G401.6 (cell line): ENCODE measurements around the gene DMXL2.
"Not testable (repeated sequence)": the region's sequence is repeated elsewhere in the genome, so short reads cannot be mapped to it uniquely, and the experiment has no call there.

Experiments used
- FAIRE-seq: peaks from 2 replicates; lab custom pipeline; 2012; peaks lifted over from hg19 to GRCh38; lab: Jason Lieb, UNC

Gene DMXL2

GRCh38 chr15:51484781-51485180 is 137.8 kb downstream of the DMXL2 start:
- FAIRE-seq = peak; percentile 52

DNA sequence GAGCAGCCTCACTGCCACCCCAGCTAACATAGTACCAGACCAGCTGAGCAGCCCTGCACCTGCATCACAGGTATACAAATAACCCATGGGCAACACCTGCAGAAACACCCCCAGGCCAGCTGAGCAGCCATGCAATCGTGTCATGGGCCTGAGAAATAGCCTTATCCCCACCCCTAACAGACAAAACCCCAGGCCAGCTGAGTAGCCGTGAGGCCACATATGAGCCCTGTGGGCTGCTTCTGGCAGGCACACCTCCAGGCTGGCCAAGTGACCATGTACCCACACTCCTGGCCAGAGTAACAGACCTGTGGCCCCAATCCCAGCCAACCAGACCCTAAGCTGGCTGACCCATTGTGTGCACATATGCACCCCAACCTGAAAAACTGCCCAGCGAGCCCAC is 138.6 kb downstream of the DMXL2 start:
- no peak for FAIRE-seq

- FAIRE-seq = no peak
Measured at GRCh38 chr15:51483520-51483919, 139.1 kb downstream of the DMXL2 start.

- FAIRE-seq = no peak
Measured at GRCh38 chr15:51475736-51476135, 146.8 kb downstream of the DMXL2 start.

GRCh38 chr15:51470512-51470911 is 152.1 kb downstream of the DMXL2 start:
- no peak for FAIRE-seq

DNA sequence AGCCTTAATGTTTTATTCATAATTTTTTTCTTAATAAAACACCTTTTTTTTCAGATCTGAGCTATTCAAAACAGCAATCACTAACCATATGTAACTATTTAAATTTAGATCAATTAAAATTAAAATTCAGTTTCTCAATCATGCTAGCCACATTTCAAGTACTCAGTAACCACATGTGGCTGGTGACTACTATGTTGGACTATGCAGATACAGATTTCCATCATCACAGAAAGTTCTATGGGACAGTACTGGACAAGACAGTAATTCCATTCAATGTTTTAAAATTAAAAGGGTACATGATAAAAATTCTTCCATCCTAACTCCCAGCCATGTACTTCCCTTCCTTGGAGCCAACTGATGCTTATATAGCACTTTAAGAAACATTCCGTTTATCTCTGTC is 161.8 kb downstream of the DMXL2 start:
- no peak for FAIRE-seq

DNA sequence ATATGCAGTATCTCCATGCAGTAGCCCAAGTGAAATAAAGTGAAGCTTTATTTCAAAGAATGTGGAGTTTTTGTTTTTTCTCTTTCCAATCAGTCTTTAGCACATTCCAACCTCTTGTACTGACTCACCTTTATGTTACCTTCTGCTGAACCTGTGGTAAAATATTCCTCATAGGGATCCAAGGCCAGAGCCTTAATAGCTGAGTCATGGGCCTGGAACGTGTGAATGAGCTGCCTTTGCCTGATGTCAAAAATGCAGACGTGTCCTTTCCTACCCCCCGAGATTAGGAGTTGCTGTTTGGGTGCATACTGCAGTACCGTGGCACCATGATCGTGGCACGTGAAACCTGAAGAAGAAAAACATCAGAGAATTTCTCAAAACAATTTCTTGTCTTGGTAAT is 172.6 kb downstream of the DMXL2 start:
- FAIRE-seq = no peak

DNA sequence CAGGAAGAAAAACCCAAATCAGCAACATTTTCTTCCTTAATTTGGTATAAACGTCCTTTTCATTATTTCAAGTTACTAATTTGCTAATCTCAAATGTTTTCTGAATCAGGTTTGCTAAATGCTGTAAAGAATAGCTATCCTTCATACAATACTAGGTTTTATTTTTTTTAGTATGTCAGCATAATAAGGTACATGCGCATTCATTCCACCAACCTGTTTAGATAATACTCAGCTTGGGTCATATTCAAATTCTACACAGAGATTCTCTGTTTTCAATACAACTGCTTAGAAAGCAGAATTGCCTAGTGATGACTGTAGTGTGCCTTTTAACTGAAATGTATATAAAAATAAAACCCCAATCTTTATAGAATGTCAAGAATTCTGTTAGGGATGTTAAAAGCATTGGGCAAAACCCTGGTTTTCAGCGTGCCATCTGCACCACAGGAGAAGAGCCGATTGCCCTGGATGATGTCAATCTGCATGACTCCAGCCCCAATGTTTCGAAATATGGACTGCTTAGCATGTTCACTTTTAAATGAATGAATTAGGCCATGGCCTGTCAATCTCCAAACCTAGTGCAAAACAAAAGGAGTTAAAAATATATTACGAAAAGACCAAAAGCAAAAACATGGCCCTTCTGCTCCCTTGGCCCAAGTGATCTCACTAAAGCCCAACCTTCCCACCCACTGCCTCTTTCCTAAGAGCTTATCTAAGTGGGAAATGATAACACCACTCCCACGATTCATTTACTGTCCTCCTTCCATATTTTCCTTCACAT is 173.8 kb downstream of the DMXL2 start:
- no peak for FAIRE-seq

DNA sequence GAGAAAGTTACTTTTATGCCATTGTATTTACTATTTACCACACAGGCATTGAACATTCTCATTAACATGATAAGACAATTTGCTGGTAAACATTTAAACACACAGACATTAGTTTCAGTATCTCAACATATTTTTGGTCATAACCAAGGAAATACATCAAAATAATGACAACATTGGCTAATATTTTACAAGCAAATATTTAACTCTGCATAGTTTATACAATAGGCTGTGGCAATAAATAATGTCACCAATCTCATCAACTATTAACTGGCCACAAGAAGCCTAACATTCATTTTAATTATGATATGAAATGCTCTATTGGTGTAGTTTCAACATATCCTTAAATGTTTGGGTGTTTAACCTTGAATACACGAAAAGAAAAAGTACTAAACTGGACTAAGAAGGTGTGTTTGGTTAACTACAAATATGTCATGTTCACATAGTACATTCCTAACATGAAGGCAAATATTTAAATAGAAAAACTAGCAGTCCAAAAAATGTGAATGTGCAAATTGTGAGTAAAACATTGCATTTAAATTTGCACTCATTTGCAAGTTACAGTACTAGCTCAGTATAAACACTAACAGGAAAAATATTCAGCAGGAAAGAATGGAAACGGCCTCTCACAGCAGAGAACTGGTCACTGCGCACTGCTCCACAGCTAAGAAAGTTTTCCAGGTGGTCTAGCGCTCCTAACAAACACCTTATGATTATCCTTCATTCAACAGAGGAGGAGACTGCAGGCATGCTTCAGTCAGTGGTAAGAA is 174.5 kb downstream of the DMXL2 start:
- FAIRE-seq = no peak

DNA sequence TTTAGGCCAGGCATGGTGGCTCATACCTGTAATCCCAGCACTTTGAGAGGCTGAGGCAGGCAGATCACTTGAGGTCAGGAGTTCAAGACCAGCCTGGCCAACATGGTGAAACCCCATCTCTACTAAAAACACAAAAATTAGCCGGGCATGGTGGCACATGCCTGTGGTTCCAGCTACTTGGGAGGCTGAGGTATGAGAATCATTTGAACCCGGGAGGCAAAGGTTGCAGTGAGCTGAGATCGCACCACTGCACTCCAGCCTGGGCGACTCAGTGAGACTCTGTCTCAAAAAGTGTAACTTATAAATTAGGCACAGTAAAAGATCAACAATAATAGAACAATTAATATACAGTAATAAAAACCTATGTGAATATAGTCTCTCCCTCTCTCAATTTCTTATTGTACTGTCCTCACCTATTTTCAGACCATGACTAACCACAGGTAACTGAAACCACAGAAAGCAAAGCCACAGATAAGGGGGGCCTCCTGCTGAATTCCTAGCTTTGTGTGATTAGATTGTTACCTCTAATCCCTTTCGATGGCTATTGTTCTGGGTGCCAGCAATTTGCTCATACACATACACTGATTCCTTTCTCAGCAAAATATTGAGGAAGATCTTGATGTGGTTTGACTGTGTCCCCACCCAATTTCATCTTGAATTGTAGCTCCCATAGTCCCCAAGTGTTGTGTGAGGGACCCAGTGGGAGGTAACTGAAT is 176.4 kb downstream of the DMXL2 start:
- not testable (repeated sequence) for FAIRE-seq

GRCh38 chr15:51444807-51445206 is 177.8 kb downstream of the DMXL2 start:
- no peak for FAIRE-seq

- FAIRE-seq = no peak
Measured at GRCh38 chr15:51444112-51444511, 178.5 kb downstream of the DMXL2 start.

- FAIRE-seq = no peak
Measured at GRCh38 chr15:51443282-51443914, 179.2 kb downstream of the DMXL2 start.

- no peak for FAIRE-seq
Measured at GRCh38 chr15:51438526-51438925, 184.0 kb downstream of the DMXL2 start.

DNA sequence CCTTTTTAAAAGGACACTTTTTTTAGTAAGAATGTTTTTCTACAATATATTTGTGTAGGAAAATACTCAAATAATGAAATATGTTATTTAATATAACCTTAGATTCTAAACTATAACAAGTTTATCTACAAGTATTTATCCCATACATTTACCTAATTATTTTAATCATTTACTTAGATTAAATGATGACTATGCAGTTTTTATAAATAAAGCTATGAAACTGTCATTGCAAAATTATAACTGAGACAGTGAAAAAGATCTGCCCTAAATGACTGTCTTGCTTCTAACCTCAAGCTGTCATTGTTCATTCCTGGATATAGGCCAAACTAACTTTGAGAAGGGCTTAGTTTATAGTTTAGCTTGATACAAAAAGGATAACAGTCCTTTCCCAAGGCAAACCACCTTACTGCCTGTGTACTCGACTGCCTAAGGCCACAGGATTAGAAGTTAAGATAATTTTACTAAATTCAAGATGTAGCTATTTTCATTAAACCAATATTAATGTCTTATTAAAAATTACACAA is 197.0 kb downstream of the DMXL2 start:
- no peak for FAIRE-seq

DNA sequence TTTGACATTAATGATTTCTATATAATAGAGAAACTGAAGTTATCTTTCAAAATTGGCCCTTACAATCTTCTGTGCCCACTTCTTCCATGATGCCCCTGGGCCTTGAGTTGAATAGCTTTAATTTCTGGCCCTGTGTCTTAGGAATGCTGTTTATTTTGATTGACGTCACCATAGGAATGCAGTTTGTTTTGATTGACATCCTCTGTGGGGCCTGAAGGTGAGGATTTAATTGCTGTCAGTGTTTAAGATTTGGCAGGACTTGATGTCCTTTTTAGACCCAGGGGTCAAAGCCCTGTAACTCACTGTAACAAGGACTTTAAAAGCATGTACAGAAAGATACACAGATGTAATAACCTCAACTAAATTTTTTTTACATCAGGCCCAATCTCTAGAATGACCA is 197.8 kb downstream of the DMXL2 start:
- FAIRE-seq = no peak

GRCh38 chr15:51423040-51423439 is 199.5 kb downstream of the DMXL2 start:
- FAIRE-seq = not testable (repeated sequence)

DNA sequence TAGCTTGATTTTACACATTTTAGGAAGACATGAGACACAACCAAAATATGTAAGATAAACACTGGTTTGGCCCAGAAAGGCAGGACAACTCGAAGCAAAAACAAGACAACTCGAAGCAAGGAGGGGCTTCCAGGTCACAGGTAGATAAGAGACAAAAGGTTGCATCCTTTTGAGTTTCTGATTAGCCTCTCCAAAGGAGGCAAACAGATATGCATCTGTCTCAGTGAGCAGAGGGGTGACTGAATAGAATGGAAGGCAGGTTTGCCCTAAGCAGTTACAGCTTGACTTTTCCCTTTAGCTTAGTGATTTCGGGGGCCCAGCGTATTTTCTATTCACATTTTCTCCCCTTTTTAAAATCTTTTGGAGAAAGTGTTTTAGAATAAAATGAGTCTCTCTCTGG is 206.4 kb downstream of the DMXL2 start:
- FAIRE-seq = no peak

GRCh38 chr15:51414256-51414860 is 208.2 kb downstream of the DMXL2 start:
- no peak for FAIRE-seq

- no peak for FAIRE-seq
Measured at GRCh38 chr15:51405693-51406523, 216.7 kb downstream of the DMXL2 start.
